Psoas muscle (tissue), 8 donors: Measurements from ENCODE around the gene PLXDC2. TPM values are rescaled to one million over a fixed set of nuclear protein-coding genes. Genes with fewer than 3 reads are reported as not detected.
A peak's percentile ranks its signal among the peaks of the same experiment; 100 is the strongest.

Experiments
- ATAC-seq, 4 donors: fragments of 200-7000 bp; cut with Tn5 transposase; one replicate each; pipeline ENCODE4 v1.9.1; 2020; ENCODE audit warnings: moderate library complexity in 3 of 4, mild to moderate bottlenecking in 2 of 4
- DNase-seq, 2 donors: peaks; one replicate each; pipeline ENCODE4 v3.0.0-alpha.2; 2020
- H3K27ac ChIP-seq: fragments of 200-600 bp; one replicate; pipeline ENCODE4 v1.8.0; 2022
- H3K27me3 ChIP-seq, 3 donors: fragments of 200-600 bp in 1 of 3; one replicate each; pipeline versions ENCODE4 v1.6.1 to v1.8.0; 2013 to 2022; ENCODE audit warnings: low read length in 2 of 3, mild to moderate bottlenecking in 2 of 3, moderate library complexity in 1 of 3; ENCODE audit not compliant: insufficient read depth in 3 of 3
- H3K36me3 ChIP-seq, 2 donors: fragments of 200-600 bp in 1 of 2; one replicate each; pipeline versions ENCODE4 v1.6.1 to v1.8.0; 2013 to 2022; ENCODE audit warnings: low read depth in 1 of 2, mild to moderate bottlenecking in 1 of 2, moderate library complexity in 1 of 2; ENCODE audit not compliant: insufficient read depth in 1 of 2
- H3K4me1 ChIP-seq: fragments of 200-600 bp; one replicate; pipeline ENCODE4 v1.8.0; 2022
- H3K4me3 ChIP-seq: fragments of 200-600 bp; one replicate; pipeline ENCODE4 v1.8.0; 2022; ENCODE audit warnings: mild to moderate bottlenecking
- H3K9me3 ChIP-seq: fragments of 200-600 bp; one replicate; pipeline ENCODE4 v1.8.0; 2022
- WGBS, 3 donors: extraction: QIAGEN DNeasy Blood & Tissue Kit; methylation state at CpG; one replicate each; pipeline versions ENCODE4 v1.1.6 to v1.1.7; 2013; 5-methylcytosine and 5-hydroxymethylcytosine counted together
- intact Hi-C, 2 donors: fragments of 100-400 bp; cut with DNase I; formaldehyde crosslinking; loops; one replicate each; pipeline versions ENCODE4 v1.11.0 to v1.14.2; 2022
- polyA plus RNA-seq, 3 donors: library from polyadenylated mRNA; stranded (reverse); fragments of 200-250 nt; gene quantifications; one replicate each; pipeline ENCODE4 v1.2.3, GENCODE V29; 2013
- total RNA-seq, 4 donors: library from RNA; stranded (reverse); fragmentation: NEBNext Ultra II Directional in 2 of 4; extraction: Animal tissue kit (Norgen Biotek cat#: 25700) in 2 of 4; gene quantifications; one replicate each; pipeline versions ENCODE4 v1.2.1 to v1.2.4, GENCODE V29; 2021 to 2023
- TF ChIP-seq, protein P1 (sequence below): fragments of 200-600 bp; IDR thresholded peaks from one replicate; pipeline ENCODE4 v1.8.0; 2022; ENCODE audit warnings: antibody characterized with exemption
- donor health status: healthy with polysubstance abuse.
- donor health status: DM: no; HTN: no; CAD: no; lungs with moderate emphysema.
- donor health status: Bipolar disorder and iron deficiency.
- donor health status: healthy.
- donor health status: DM: yes; HTN: yes; CAD: no.
- donor health status: DM: no; HTN: no; CAD: no.
- donor health status: DM: no; HTN: no; CAD: no.
- donor health status: DM: yes; HTN: yes; CAD: no.

The PLXDC2 gene
- total and polyA plus RNA-seq, 7 donors = 2.3 to 21.4 (median 9.2) TPM

DNA sequence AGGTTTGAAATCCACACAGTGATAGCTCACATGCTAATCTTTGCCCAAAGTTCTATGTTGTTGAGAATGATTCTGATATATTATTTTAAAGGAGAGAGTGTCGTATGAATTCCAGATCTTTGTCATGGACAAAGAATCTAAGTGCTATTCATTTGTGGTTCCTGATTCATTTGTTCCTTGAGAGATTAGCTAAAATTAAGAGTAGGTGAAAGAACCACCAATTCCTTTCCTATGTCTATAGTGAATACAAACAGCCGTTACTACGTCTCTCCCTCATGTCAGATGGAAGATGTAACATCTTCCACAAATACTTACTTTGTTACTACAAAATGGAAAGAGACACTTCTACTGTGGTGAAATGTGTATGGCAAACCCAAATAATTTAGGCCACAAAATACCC, 3.3 kb upstream of the PLXDC2 start:
- H3K9me3 ChIP-seq = no peaks in the 10 kb centered on the region
- H3K4me1 ChIP-seq = no peaks in the 10 kb centered on the region
- H3K27me3 ChIP-seq = peaks cover 0 to 4% (median 0%) of the 10 kb centered on the region in 3 donors
- WGBS, 3 donors = 87 to 96% (median 91%) methylated on average over 3 of the region's 3 CpGs
- no peaks in the 10 kb centered on the region for H3K36me3 ChIP-seq
- no peak overlapping the region for H3K27ac ChIP-seq
- H3K4me3 ChIP-seq = no peak overlapping the region
- ATAC-seq (no peak), DNase-seq (no peak)
- intact Hi-C loops = no loop called here
- TF ChIP-seq, protein P1, sequence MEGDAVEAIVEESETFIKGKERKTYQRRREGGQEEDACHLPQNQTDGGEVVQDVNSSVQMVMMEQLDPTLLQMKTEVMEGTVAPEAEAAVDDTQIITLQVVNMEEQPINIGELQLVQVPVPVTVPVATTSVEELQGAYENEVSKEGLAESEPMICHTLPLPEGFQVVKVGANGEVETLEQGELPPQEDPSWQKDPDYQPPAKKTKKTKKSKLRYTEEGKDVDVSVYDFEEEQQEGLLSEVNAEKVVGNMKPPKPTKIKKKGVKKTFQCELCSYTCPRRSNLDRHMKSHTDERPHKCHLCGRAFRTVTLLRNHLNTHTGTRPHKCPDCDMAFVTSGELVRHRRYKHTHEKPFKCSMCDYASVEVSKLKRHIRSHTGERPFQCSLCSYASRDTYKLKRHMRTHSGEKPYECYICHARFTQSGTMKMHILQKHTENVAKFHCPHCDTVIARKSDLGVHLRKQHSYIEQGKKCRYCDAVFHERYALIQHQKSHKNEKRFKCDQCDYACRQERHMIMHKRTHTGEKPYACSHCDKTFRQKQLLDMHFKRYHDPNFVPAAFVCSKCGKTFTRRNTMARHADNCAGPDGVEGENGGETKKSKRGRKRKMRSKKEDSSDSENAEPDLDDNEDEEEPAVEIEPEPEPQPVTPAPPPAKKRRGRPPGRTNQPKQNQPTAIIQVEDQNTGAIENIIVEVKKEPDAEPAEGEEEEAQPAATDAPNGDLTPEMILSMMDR = no peak

DNA sequence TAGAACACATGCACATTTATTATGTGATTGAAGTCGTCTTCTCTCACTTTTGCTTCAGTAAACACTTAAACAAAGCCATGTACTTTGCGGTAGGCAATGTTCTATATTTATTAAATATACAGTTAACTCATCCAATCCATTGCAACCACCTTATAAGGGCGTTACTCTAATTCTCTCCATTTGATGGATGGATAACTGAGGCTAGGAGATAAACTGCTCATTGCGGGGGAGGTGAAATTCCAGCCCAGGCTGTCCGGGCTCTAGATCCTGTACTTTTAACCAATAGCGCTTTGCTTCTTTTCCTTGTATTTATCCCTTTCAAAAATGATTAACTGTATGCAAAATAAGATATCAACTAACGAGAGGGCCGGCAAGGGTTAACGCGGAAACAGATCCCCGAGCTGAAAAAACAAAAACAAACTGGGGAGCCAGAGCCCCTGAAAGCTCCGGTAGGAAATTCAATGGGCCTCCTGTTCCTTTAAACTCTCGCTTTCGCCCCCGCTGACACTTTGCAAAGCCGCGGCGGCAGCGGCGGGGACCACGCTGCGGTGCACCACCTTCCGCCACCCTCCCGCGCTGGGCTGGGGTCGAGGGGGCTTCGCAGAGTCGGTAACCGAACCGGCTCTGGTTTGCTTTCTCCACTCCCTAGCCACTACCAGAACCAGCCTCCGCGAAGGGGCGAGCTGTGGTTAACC, 1.0 kb upstream of the PLXDC2 start:
- intact Hi-C loops = loop anchor here in 1 of 2 donors (5.0 kb wide), 4 partner anchors 117 to 282 kb away; no protein-coding TSS in a partner anchor
- Histone ChIP-seq H3K27ac (peak overlapping the region; percentile 76), H3K27me3 (peaks cover 0 to 4% (median 0%) of the 10 kb centered on the region in 3 donors), H3K4me1 (no peaks in the 10 kb centered on the region), H3K4me3 (peak overlapping the region; percentile 83), H3K9me3 (no peaks in the 10 kb centered on the region), H3K36me3 (no peaks in the 10 kb centered on the region)
- TF ChIP-seq, protein P1 = no peak
- 4 to 7% (median 6%) methylated on average over 26 to 33 of the region's 33 CpGs for WGBS, 3 donors
- DNase-seq (peak in 1 of 2 donors; percentile 47), ATAC-seq (peak; percentile 7 to 26 (median 20))

DNA sequence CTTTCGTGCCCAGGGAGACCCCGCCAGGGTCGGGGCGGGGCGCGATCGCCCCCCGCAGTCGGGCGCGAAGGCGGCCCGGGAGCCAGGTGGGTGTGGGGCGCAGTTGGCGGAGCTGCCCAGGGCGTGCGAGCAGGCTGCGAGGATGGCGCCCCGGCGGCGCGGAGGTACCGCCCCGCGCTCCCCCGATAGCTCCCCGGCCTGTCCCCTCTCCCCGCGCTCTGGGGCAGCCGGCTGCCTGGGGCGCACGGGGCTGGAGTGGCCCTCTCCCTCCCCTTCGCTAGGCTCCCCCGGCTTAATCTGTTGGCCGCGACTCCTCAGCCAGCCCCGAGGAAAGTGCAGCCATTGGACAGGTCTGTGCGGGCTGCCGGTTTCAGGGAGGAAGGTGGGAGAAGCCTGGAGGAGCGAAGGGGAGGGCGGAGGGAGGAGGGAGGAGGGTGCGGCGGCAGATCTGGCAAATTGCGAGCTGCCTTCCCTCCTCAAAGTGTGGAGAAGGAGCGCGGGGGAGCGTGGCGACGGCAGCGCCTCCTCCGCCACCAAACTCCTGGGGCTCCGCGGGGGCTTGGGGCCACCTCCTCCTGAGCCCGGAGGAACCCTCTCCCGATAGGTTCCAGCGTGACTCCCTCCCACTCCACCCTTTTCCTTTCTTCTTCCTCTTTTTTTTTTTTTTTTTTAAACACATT, 361 bp upstream of the PLXDC2 start:
- DNase-seq (peak; percentile 78 to 88), ATAC-seq (peak; percentile 62 to 75 (median 70))
- Histone ChIP-seq H3K36me3 (no peaks in the 10 kb centered on the region), H3K4me3 (peak overlapping the region; percentile 83), H3K27ac (peak overlapping the region; percentile 76), H3K9me3 (no peaks in the 10 kb centered on the region), H3K27me3 (peaks cover 0 to 4% (median 0%) of the 10 kb centered on the region in 3 donors), H3K4me1 (no peaks in the 10 kb centered on the region)
- intact Hi-C loops = loop anchor here in 1 of 2 donors (2.0 to 5.0 kb wide), 5 partner anchors 116 to 953 kb away; no protein-coding TSS in a partner anchor
- WGBS, 3 donors = 0 to 1% (median 0%) methylated on average over 20 to 56 of the region's 57 CpGs
- TF ChIP-seq, protein P1 = no peak

DNA sequence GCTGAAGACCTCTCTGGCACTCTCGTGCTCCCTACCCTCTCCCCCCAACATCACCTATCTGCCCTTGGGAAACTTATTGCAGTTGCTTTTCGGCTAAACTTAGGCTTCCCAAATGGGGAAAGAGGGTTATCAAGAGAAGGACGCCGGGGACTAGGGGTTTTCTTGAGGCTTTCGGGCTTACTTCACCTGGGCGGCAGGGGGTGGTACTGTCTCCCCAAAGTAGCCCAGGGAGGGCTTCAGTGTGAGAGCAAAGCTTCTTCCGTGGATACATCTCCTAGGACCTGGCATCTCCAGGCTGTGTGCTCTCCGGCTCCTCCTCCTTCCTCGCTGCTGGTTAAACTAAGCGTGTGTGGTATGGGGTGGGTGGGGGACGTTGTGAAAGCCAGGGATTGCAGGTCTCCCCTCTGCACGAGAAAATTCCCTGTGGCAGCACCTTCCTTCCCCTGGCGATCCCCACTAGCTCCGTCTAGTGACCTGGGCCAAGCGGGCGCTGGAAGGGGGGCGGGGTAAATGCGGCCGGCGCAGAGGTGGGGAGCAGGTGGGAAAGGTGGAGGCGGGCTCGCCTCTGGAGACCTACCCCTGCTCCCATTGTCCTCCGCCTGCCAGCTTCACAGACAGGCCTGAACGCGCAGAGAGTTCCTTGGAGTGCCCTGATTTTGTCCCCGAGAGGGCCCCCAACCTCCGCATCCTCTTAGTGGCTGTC, 1.1 kb downstream of the PLXDC2 start:
- peak overlapping the region; percentile 76 for H3K27ac ChIP-seq
- 0 to 1% (median 0%) methylated on average over 25 to 27 of the region's 27 CpGs for WGBS, 3 donors
- H3K36me3 ChIP-seq = no peaks in the 10 kb centered on the region
- DNase-seq (peak; percentile 26 to 60), ATAC-seq (peak; percentile 29 to 45 (median 38))
- intact Hi-C loops = loop anchor here in 1 of 2 donors (2.0 to 5.0 kb wide), 5 partner anchors 115 to 951 kb away; no protein-coding TSS in a partner anchor
- TF ChIP-seq, protein P1 = no peak
- no peaks in the 10 kb centered on the region for H3K9me3 ChIP-seq
- peak overlapping the region; percentile 83 for H3K4me3 ChIP-seq
- no peaks in the 10 kb centered on the region for H3K4me1 ChIP-seq
- peaks cover 0 to 4% (median 0%) of the 10 kb centered on the region in 3 donors for H3K27me3 ChIP-seq
